ENCODE data around the gene HYAL1.
"Not testable (repeated sequence)": the region's sequence is repeated elsewhere in the genome, so short reads cannot be mapped to it uniquely, and the experiment has no call there.

Gene HYAL1

GRCh38 chr3:50318615-50319014 is 15.2 kb upstream of the HYAL1 start:
- DNase-seq (ENCODE audit: low read depth): no peak

- no peak for DNase-seq (ENCODE audit: low read depth)
Observed at GRCh38 chr3:50318163-50318562, 14.8 kb upstream of the HYAL1 start.

GRCh38 chr3:50317300-50317699 is 13.9 kb upstream of the HYAL1 start:
- no peak for DNase-seq (ENCODE audit: low read depth)

- peak; percentile 75 for DNase-seq (ENCODE audit: low read depth)
Observed at GRCh38 chr3:50316657-50317242, 13.4 kb upstream of the HYAL1 start.

GRCh38 chr3:50314816-50315215 is 11.4 kb upstream of the HYAL1 start:
- no peak for DNase-seq (ENCODE audit: low read depth)

- no peak for DNase-seq (ENCODE audit: low read depth)
Observed at GRCh38 chr3:50314342-50314741, 11.0 kb upstream of the HYAL1 start.

GRCh38 chr3:50312041-50312440 is 8.7 kb upstream of the HYAL1 start:
- not testable (repeated sequence) for DNase-seq (ENCODE audit: low read depth)

- DNase-seq (ENCODE audit: low read depth): no peak
Observed at GRCh38 chr3:50304601-50305000, 1.2 kb upstream of the HYAL1 start.

- DNase-seq (ENCODE audit: low read depth): no peak
Observed at GRCh38 chr3:50302095-50303012, 1.0 kb downstream of the HYAL1 start.

- DNase-seq (ENCODE audit: low read depth): no peak
Observed at GRCh38 chr3:50300681-50301254, 2.6 kb downstream of the HYAL1 start.

- DNase-seq (ENCODE audit: low read depth): no peak
Observed at GRCh38 chr3:50299929-50300680, 3.3 kb downstream of the HYAL1 start.

GRCh38 chr3:50299638-50299928 is 3.8 kb downstream of the HYAL1 start:
- no peak for DNase-seq (ENCODE audit: low read depth)

GRCh38 chr3:50298836-50299637 is 4.3 kb downstream of the HYAL1 start, which contains the start of the genes HYAL3 and NAA80:
HYAL3 (minus strand) TSS chr3:50299405; CDS start chr3:50295602, 3,803 bp downstream.
NAA80 (minus strand) TSS chr3:50299405; CDS start chr3:50297463, 1,942 bp downstream.
- peak; percentile 98 for DNase-seq (ENCODE audit: low read depth)

GRCh38 chr3:50297896-50298725 is 5.3 kb downstream of the HYAL1 start:
- no peak for DNase-seq (ENCODE audit: low read depth)

- no peak for DNase-seq (ENCODE audit: low read depth)
Observed at GRCh38 chr3:50297384-50297775, 6.0 kb downstream of the HYAL1 start.

GRCh38 chr3:50296721-50297383 is 6.5 kb downstream of the HYAL1 start:
- DNase-seq (ENCODE audit: low read depth): no peak

- no peak for DNase-seq (ENCODE audit: low read depth)
Observed at GRCh38 chr3:50295553-50296431, 7.6 kb downstream of the HYAL1 start.

- DNase-seq (ENCODE audit: low read depth): no peak
Observed at GRCh38 chr3:50294492-50295403, 8.6 kb downstream of the HYAL1 start.

Measured in T-helper 22 cell (primary cell).